OCI-LY7 (cell line): Measurements from ENCODE around the gene ASXL1. TPM values are rescaled to one million over a fixed set of nuclear protein-coding genes. Genes with fewer than 3 reads are reported as not detected.
A peak's percentile ranks its signal among the peaks of the same experiment; 100 is the strongest.

Experiments used
- BruUV-seq: library from RNA; stranded (reverse); fragments of 400-500 nt; replicated peaks from 2 replicates; lab custom pipeline; 2021; lab: Mats Ljungman, UMichigan
- CTCF ChIA-PET: fragments of 300-600 bp; sonication (Branson Sonifier 250); formaldehyde crosslinking; loops from one replicate; lab custom pipeline; 2022; ENCODE audit warnings: antibody characterized with exemption; ENCODE audit not compliant: unreplicated experiment; lab: Charles Lee
- POLR2A ChIA-PET: fragments of 300-600 bp; sonication (Branson Sonifier 250); formaldehyde crosslinking; loops from one replicate; lab custom pipeline; 2022; ENCODE audit warnings: antibody characterized with exemption; lab: Charles Lee
- DNase-seq: peaks from one replicate; pipeline ENCODE4 v3.0.0-alpha.2; 2015; ENCODE audit warnings: low spot score
- H2AFZ ChIP-seq: fragments of 200-600 bp; sonication (generic), shearing (Covaris generic); 2 replicates; pipeline ENCODE4 v1.6.1; 2014; ENCODE audit warnings: mild to moderate bottlenecking, antibody characterized with exemption, low read length, moderate library complexity
- H3K27ac ChIP-seq: fragments of 200-600 bp; sonication (generic); 2 replicates; pipeline ENCODE4 v1.5.1; 2014; ENCODE audit warnings: mixed run types, low read depth, mild to moderate bottlenecking, moderate library complexity, low read length, inconsistent platforms; ENCODE audit not compliant: poor library complexity, severe bottlenecking
- H3K36me3 ChIP-seq: fragments of 200-600 bp; sonication (generic); 2 replicates; pipeline ENCODE4 v1.6.1; 2014; ENCODE audit warnings: mild to moderate bottlenecking, antibody characterized with exemption, low read length, moderate library complexity, mixed read lengths; ENCODE audit not compliant: insufficient read depth
- H3K4me1 ChIP-seq: fragments of 200-600 bp; sonication (generic); 2 replicates; pipeline ENCODE4 v1.5.1; 2014; ENCODE audit warnings: mild to moderate bottlenecking, low read length; ENCODE audit not compliant: insufficient read depth, poor library complexity, severe bottlenecking
- H3K4me2 ChIP-seq: fragments of 200-600 bp; sonication (generic); 2 replicates; pipeline ENCODE4 v1.6.1; 2014; ENCODE audit warnings: mild to moderate bottlenecking, low read length
- H3K4me3 ChIP-seq: fragments of 200-600 bp; sonication (generic); 2 replicates; pipeline ENCODE4 v1.5.1; 2014; ENCODE audit warnings: mild to moderate bottlenecking, low read depth, low read length; ENCODE audit not compliant: poor library complexity, severe bottlenecking
- H3K79me2 ChIP-seq: fragments of 200-600 bp; sonication (generic); 2 replicates; pipeline ENCODE4 v1.6.1; 2016; ENCODE audit warnings: low read depth, mild to moderate bottlenecking, low read length, moderate library complexity, mixed read lengths; ENCODE audit not compliant: insufficient read depth
- H3K9me2 ChIP-seq: fragments of 200-600 bp; sonication (generic); 2 replicates; pipeline ENCODE4 v1.6.1; 2016; ENCODE audit warnings: mild to moderate bottlenecking, low read length, mixed read lengths; ENCODE audit not compliant: insufficient read depth
- H3K9me3 ChIP-seq: fragments of 200-600 bp; sonication (generic); 2 replicates; pipeline ENCODE4 v1.6.1; 2014; ENCODE audit warnings: mild to moderate bottlenecking, mixed run types, low read length, mixed read lengths
- H4K20me1 ChIP-seq: fragments of 200-600 bp; sonication (generic); 2 replicates; pipeline ENCODE4 v1.6.1; 2014; ENCODE audit warnings: mild to moderate bottlenecking, antibody characterized with exemption, low read length, moderate library complexity, mixed read lengths; ENCODE audit not compliant: insufficient read depth
- EZH2phosphoT487 ChIP-seq: fragments of 200-600 bp; sonication (generic); IDR thresholded peaks from 2 replicates; pipeline ENCODE4 v1.6.1; 2018; ENCODE audit warnings: low read depth, borderline replicate concordance, mild to moderate bottlenecking, mixed run types, antibody characterized with exemption, low read length, moderate library complexity, mixed read lengths
- intact Hi-C: fragments of 100-400 bp; cut with micrococcal nuclease; formaldehyde crosslinking; loops from one replicate; pipeline ENCODE4 v1.10.0; 2022; ENCODE audit not compliant: unreplicated experiment
- total RNA-seq, 2 experiments: library from RNA; depleted of rRNA in 1 of 2; stranded (reverse); fragments of >200 nt in 1 of 2; shearing (Covaris generic) in 1 of 2; gene quantifications; 2 replicates each; pipeline ENCODE4 v1.2.3, GENCODE V29; 2014 to 2022
- TF ChIP-seq, protein P1 (sequence below): fragments of 200-600 bp; sonication (generic); conservative IDR thresholded peaks from 2 replicates; pipeline ENCODE4 v1.5.1; 2014; ENCODE audit warnings: mild to moderate bottlenecking, antibody characterized with exemption, low read length, moderate library complexity, mixed read lengths

The ASXL1 gene
- total RNA-seq, 2 experiments from 2014 or later, result 84.7 to 122 TPM

DNA sequence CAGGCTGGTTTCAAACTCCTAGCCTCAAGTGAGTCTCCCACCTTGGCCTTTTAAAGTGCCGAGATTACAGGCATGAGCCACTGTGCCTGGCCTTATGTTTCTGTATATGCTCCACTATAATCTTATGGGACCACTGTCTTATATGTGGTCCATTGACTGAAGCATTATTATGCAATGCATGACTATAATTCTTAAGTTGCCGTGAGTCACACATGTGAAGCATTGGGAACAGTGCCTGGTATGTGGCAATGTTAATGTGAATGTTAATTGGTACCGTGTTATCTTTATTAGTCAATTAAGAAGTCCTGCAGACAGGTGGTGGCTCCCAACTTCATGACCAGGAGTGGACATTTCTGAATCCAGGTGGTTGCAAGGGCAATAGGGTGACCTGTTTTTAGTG, 14.7 kb upstream of the ASXL1 start:
- Histone ChIP-seq H3K79me2 (no peaks in the 10 kb centered on the region), H3K36me3 (no peaks in the 10 kb centered on the region), H3K4me1 (peaks cover 12% of the 10 kb centered on the region), H3K9me2 (no peaks in the 10 kb centered on the region), H4K20me1 (no peaks in the 10 kb centered on the region), H2AFZ (no peak overlapping the region), H3K4me2 (no peak overlapping the region), H3K27ac (no peak overlapping the region), H3K9me3 (no peaks in the 10 kb centered on the region), H3K4me3 (no peak overlapping the region)
- CTCF ChIA-PET, result no interaction called here
- no TSS peak for BruUV-seq
- intact Hi-C loops, result no loop called here
- POLR2A ChIA-PET, result interaction anchor here (0.5 kb wide), 1 partner anchor 18 kb away, joined by 4 read pairs; no protein-coding TSS in a partner anchor
- TF ChIP-seq EZH2phosphoT487, result no peak
- TF ChIP-seq, protein P1, sequence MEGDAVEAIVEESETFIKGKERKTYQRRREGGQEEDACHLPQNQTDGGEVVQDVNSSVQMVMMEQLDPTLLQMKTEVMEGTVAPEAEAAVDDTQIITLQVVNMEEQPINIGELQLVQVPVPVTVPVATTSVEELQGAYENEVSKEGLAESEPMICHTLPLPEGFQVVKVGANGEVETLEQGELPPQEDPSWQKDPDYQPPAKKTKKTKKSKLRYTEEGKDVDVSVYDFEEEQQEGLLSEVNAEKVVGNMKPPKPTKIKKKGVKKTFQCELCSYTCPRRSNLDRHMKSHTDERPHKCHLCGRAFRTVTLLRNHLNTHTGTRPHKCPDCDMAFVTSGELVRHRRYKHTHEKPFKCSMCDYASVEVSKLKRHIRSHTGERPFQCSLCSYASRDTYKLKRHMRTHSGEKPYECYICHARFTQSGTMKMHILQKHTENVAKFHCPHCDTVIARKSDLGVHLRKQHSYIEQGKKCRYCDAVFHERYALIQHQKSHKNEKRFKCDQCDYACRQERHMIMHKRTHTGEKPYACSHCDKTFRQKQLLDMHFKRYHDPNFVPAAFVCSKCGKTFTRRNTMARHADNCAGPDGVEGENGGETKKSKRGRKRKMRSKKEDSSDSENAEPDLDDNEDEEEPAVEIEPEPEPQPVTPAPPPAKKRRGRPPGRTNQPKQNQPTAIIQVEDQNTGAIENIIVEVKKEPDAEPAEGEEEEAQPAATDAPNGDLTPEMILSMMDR, result no peak
- no peak for DNase-seq

DNA sequence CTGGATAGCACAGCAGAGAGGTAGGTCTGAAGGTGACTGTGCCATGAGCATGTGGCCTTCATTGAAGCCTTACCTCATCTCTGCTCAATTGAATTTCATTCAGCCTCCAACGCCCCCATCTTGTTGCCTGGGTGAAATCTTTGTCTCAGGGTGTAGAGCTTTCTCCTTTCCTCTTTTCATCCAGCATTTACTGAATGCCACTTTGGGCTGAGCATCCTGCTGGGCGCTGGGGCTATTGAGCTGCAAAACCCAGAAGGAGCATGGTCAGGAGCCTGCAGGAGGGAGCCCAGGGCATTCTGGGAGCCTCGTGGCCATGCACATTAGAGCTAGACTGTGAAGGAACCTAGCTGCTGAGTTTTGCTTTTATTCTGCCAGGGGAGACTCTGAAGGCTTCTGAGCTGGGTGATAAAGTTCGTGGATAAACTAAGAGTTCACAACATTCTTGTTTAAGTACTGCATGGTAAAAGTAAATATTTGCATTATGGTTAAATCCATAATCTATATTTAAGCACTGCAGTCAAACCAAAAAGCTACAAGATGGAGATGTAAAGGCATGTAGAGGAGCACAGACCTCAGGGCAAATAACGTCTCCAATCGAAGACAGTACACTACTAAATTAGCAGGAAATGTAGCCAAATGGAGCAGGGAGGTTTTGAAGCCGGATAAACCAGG, 13.2 kb upstream of the ASXL1 start:
- DNase-seq, result no peak
- ChIA-PET CTCF (no interaction called here), POLR2A (interaction anchor here (0.6 to 1.8 kb wide), 5 partner anchors 11 to 66 kb away, joined by 3 to 9 read pairs (median 4); partner anchors contain the start of gene ASXL1)
- H2AFZ ChIP-seq, result peak overlapping the region; percentile 11; the same call in 1 of the 2 replicates
- H3K36me3 ChIP-seq, result no peaks in the 10 kb centered on the region
- TF ChIP-seq, protein P1, result 0 out of 2 replicates have a peak, but pooled peaks have one; percentile 10
- TF ChIP-seq EZH2phosphoT487, result no peak
- no peaks in the 10 kb centered on the region for H4K20me1 ChIP-seq
- H3K9me2 ChIP-seq, result no peaks in the 10 kb centered on the region
- no peaks in the 10 kb centered on the region for H3K9me3 ChIP-seq
- H3K27ac ChIP-seq, result no peak overlapping the region
- no TSS peak for BruUV-seq
- peaks cover 25% of the 10 kb centered on the region for H3K4me1 ChIP-seq
- no peaks in the 10 kb centered on the region for H3K79me2 ChIP-seq
- no peak overlapping the region for H3K4me2 ChIP-seq
- no peak overlapping the region for H3K4me3 ChIP-seq
- intact Hi-C loops, result no loop called here

DNA sequence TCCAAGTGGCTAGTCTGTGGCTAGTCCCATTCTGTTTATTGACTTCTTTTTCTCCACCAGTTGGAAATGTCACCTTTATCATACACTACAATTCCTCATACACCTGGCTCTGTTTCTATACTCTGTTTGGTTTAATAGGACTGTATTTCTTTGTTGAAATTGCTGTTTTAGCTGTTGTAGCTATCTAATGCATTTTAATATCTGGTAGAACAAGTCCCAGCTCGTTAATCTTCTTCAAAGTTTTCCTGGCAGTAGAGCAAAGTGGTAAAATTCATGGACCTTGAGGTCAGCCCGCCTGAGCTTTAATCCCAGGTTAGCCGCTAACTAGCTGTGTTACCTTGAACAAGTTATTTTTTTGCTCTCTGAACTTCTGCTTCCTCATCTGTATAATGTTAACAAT, 9.9 kb upstream of the ASXL1 start:
- intact Hi-C loops, result no loop called here
- Histone ChIP-seq H3K9me3 (no peaks in the 10 kb centered on the region), H3K79me2 (no peaks in the 10 kb centered on the region), H3K36me3 (no peaks in the 10 kb centered on the region), H3K4me3 (no peak overlapping the region), H3K4me2 (no peak overlapping the region), H3K4me1 (peaks cover 52% of the 10 kb centered on the region), H2AFZ (no peak overlapping the region), H3K9me2 (no peaks in the 10 kb centered on the region), H3K27ac (no peak overlapping the region), H4K20me1 (no peaks in the 10 kb centered on the region)
- no TSS peak for BruUV-seq
- no peak for TF ChIP-seq EZH2phosphoT487
- TF ChIP-seq, protein P1, result no peak
- DNase-seq, result no peak
- POLR2A ChIA-PET, result interaction anchor here (0.6 to 1.9 kb wide), 4 partner anchors 11 to 68 kb away, joined by 3 to 6 read pairs (median 4); no protein-coding TSS in a partner anchor
- CTCF ChIA-PET, result interaction anchor here (0.6 kb wide), 1 partner anchor 67 kb away, joined by 3 read pairs; no protein-coding TSS in a partner anchor
